Ureter (tissue), 1 donor: Measurements from ENCODE around the gene RTP5. TPM values are rescaled to one million over a fixed set of nuclear protein-coding genes. Genes with fewer than 3 reads are reported as not detected.

Experiments used
- DNase-seq: peaks from one replicate; pipeline ENCODE4 v3.0.0-alpha.2; 2020; ENCODE audit warnings: low spot score
- total RNA-seq: library from RNA; stranded (reverse); gene quantifications from one replicate; pipeline ENCODE4 v1.2.4, GENCODE V29; 2023
- donor health status: DM: yes; HTN: yes; CAD: no.

Gene RTP5
- total RNA-seq, 1 donor from 2014 or later, result 0.21 TPM

- DNase-seq, result no peak
Observed at GRCh38 chr2:241857572-241858121, 11.9 kb upstream of the RTP5 start.

- DNase-seq, result no peak
Observed at GRCh38 chr2:241858206-241859016, 11.1 kb upstream of the RTP5 start, which contains the start of gene PDCD1. TSS of gene PDCD1 (minus strand) at chr2:241858894. CDS start at chr2:241858838, 56 bp downstream.

- DNase-seq, result no peak
Observed at GRCh38 chr2:241859017-241859435, 10.5 kb upstream of the RTP5 start.

GRCh38 chr2:241859436-241860183 is 9.9 kb upstream of the RTP5 start:
- DNase-seq, result no peak

- DNase-seq, result no peak
Observed at GRCh38 chr2:241860184-241861078, 9.1 kb upstream of the RTP5 start.

GRCh38 chr2:241861264-241861663 is 8.3 kb upstream of the RTP5 start:
- DNase-seq, result no peak

- no peak for DNase-seq
Observed at GRCh38 chr2:241862093-241862492, 7.4 kb upstream of the RTP5 start.

GRCh38 chr2:241862775-241863535 is 6.6 kb upstream of the RTP5 start:
- no peak for DNase-seq

GRCh38 chr2:241863536-241863954 is 6.0 kb upstream of the RTP5 start:
- DNase-seq, result no peak

GRCh38 chr2:241864168-241864849 is 5.2 kb upstream of the RTP5 start:
- no peak for DNase-seq

- no peak for DNase-seq
Observed at GRCh38 chr2:241864850-241865213, 4.7 kb upstream of the RTP5 start.

- no peak for DNase-seq
Observed at GRCh38 chr2:241865416-241865956, 4.0 kb upstream of the RTP5 start.

- DNase-seq, result no peak
Observed at GRCh38 chr2:241865957-241866789, 3.4 kb upstream of the RTP5 start.

- DNase-seq, result no peak
Observed at GRCh38 chr2:241866790-241867645, 2.5 kb upstream of the RTP5 start.

GRCh38 chr2:241867776-241868420 is 1.6 kb upstream of the RTP5 start:
- DNase-seq, result no peak

- DNase-seq, result no peak
Observed at GRCh38 chr2:241868661-241869081, 858 bp upstream of the RTP5 start.

- DNase-seq, result no peak
Observed at GRCh38 chr2:241870081-241870541, 582 bp downstream of the RTP5 start.
